CD4-positive, alpha-beta T cell treated with Interferon gamma for 1 hour (primary cell): Measurements from ENCODE around the gene ANO10.

Experiments used
- DNase-seq: peaks from one replicate; pipeline ENCODE4 v3.0.0-alpha.2; 2020

The ANO10 gene

DNA sequence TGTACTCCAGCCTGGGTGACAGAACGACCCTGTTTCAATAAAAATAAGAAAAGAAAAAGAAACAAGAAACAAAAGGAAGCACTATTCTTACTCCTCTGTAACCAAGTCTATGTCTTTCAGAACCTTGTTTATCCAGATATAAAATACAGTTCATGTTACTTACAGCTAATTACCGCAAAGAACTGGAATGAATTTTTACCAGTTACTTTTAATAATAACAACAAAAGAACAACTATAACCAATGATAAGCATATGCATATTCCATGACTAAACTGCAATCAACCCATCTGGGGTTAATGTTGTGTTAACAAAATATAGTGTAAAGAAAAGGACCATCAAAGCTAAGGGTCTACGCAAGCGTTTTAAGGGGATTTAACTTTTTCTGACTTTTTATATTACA lies 212.3 kb downstream of the ANO10 start:
- DNase-seq = no peak

DNA sequence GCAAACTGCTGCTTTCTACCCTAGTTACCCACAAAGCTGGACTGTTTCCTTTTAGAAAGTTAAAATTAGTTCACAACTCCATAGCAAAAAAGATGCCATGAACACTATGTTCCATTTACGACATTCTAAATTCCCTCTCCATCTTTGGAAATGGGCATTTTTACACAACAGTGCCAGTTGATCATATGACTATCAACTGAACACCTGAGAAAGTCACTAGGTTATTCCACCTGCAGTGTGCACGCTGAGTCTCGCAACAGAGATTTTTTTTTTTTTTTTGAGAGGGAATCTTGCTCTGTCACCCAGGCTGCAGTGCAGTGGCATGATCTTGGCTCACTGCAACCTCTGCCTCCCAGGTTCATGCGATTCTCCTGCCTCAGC lies 215.2 kb downstream of the ANO10 start:
- DNase-seq = no peak

DNA sequence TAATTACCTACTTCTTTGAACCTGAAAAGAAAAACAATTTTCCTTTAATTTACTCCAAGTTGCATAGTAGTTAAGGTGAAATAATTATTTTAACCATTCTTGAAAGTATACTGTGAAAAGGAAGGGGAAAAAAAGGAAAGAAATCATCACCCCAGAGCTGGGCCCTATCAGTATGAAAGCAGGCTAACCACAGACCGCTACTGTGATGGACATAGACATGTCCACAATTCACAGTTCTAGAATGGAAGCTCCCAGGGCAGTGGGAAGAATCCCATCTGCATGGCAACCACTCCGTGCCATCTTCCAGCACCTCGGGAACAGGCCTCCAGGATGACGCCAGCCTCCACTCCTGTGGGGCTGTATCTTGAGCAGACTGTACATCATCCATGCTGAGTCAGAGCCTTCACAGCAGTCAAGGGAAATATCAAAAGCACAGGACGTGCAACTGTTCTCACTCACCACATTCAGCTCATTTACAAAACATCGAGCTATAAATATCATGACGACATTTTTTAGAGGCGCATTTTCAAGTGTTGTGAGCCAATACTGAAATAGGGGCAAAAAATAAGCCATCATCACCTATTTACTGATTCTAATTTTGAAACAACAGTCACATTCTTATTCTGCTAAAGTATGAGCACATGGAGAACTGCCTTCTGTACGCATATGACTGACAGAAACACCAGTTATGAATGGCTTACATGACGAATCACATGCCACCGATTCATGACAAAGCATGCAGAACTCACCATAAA lies 215.7 kb downstream of the ANO10 start:
- no peak for DNase-seq

DNA sequence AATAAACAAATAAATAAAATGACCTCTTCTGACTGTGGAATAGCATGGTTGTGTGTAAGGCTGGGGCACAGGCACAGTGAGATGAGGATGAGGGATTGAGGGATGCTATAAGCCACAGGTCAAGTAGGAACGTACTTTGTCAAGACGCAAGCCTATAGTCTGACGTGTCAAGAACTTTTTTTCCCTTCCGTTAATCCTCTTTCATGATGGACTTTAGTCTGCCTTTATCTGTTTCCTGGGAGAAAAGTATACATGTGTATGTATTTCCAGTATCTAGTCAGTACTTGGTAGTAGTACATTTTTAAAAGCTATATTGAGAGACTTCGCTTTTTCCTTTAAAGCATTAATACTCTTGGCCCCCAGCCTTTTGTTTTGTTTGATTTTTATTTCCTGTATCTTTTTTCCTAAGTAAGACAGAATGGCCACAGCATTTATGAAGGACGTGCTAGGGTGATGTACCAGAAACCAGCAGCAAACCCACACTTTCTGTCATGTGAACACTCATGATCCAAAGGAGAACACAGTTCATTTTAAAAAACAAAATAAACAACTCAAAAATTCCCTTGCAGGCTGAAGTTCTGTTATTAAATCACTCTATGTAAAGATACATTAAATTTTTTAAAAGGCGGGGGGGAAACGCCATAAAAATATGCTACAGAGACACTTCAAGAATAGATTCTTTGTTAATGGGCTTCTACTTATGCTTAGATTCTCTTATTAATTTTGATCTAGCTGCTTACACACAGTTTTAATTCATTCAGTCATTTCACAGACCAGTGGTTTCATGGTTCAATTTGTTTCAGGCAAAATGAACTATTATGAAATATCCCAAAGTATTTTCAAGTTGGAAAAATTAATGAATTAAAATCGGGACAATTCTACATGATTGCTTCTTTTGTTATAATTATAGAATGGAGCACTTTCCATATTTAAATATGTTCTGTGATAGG lies 220.8 kb downstream of the ANO10 start:
- DNase-seq = no peak

DNA sequence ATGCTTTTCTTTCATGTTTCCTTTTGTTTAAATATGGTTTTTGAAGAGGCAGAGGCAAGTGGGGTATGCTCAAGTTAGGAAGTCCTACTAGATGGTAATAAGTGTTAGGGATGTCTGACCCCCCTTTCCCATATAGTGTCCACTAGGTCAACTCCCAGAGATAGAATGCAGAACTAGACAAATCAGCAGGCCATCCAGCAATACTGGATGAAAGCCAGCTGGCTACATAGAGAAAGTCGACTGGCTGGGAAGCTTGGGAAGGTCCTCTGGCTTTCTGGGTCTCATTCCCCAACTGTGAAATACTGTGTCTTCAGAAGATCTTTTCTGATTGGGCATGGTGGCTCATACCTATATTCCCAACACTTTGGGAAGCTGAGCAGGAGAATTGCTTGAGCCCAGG lies 221.6 kb downstream of the ANO10 start:
- no peak for DNase-seq

DNA sequence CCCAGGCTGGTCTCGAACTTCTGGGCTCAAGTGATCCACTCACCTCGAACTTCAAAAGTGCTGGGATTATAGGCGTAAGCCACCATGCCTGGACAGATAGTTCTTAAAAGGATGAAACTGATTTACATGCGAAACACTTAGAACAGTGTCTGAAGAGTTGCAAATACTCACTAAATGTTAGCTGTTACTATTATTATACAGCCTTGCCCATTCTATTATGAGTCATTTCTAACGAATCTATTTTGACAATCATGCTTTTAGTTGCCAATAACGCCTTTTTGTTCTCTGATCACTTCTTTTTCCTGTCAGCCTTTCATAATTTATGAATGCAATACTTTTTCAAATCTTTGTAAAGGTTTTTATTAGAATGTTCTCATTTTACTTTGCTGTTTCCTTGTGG lies 222.8 kb downstream of the ANO10 start:
- DNase-seq = no peak

DNA sequence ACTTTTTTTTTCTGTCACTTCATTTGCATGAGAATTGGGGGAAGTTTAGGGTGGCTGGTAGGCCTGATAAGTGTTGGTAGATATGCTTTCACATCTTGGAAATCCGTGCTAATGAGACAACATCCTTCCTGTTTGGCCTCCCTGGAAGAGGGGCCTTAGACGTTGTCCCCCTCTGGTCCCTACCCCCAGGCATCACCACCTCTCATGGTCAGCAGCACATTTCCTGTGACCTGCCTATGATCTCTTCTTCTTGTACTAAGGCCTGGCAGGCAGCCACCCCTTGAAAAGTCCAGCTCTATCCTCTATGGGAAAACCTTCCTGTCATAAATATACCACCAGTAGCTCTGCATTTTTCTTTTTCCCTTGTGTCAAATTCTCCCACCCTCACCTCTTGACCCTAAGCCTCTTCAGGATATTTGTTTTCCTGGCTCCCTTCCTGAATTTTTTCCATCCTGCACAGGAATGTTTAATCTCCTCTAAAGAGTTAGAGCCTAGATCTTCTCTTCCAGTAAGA lies 227.7 kb downstream of the ANO10 start:
- no peak for DNase-seq

DNA sequence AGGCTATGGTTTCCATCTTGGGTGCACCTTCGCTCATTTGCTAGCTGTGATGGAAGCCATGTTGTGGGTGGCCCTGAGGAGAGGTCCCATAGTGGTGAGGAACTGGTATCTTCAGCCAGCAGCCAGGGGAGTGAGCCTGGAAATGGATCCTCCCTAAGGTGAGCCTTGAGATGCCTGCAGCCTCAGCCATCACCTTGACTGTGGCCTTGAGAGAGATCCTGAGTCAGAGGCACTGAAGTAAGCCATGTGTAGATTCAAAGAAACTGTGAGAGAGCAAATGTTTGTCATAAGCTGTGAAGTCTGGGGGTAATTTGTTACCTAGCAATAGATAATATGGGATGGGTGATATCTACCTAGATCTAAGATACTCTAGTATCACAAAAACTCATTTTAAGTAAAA lies 230.2 kb downstream of the ANO10 start:
- DNase-seq = no peak

DNA sequence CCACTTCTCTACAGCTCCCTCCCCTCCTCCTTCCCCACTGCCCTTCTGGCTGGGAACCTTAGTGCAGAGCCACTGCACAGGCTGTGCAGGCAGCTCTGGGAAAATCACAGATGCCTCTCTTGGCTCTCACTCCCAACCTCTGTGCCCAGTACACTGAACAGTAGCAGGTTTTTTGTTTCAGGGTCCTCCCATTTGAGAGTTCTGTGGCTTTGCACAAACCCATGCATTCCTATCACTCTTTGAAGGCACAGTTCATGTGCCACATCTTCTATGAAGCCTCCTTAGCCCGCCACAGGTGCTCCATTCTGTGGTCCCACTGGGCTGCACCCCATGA lies 231.6 kb downstream of the ANO10 start:
- DNase-seq = no peak

DNA sequence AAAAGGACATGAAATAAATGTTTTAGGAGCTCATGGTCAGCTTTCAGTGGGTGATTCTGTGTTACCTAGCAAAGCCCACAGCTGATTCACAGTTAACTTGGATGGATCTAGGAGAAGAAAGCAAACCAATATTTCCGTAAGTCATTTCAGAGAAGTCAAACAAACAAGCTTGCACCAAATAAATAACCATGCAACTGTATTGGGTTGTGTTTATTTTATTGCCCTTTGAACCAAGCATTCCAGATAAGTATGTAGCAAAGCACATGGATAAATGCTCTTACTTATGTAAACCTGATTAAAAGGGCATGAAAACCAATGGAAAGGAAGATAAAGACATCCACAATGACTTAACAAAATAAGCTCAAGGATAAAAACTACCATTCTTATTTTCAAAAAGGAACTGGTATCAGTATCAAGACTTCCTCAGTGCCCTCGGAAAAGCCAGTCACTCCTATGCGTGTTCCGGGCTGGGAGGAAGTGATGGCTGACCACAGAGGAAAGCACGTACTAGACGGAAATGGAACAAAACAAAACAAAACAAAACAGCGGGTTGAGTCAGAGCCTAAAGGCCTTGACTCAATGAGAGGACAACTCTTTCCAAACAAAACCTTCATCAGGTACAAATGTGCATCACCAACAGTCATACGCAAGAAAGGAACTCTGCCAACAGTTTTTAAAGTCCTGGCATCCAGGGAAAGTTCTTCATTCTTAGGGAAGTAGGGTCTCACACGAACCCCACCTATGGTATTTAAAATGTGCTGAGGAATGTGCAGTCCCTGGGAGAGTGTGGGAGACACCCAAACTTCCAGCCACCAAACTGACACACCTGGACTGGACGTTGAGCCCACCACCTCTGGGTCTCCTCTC lies 232.2 kb downstream of the ANO10 start:
- DNase-seq = peak; percentile 82

DNA sequence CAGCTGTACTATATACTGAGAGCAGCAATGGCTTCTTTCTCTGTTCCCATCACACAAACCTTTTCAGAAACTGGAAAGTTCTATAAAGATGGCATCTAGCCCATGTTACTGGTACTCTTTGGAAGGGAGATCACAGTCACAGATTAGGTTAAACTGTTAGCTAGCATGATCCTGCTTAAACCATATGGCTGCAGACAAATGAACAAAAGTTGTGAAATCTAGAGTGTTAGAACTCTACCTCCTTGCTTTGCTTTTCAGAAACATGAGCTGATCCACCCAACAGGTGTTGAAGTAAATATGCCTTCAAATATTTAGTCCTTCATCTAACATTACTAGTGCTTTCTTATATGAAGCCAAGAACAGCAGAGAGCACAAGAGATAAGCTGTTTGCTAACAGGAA lies 232.9 kb downstream of the ANO10 start:
- no peak for DNase-seq

DNA sequence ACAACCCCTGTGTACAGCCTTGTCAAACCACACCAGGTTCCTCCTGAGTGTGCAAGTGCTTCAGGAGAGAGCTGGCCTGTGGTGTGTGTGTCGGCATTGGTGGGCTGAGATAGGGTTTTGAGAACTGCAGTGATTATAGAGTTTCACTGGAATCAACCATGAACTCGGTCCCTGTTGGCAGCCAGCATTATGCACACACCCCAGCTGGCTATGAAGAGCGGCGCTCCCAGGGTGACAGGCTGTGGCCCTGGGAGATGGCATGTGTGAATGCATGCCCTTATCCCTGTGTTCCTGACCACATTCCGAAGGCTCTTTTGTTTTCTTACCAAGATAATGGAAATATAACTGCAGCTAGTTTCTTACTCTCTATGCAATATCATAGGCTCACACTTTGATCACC lies 233.6 kb downstream of the ANO10 start:
- no peak for DNase-seq

DNA sequence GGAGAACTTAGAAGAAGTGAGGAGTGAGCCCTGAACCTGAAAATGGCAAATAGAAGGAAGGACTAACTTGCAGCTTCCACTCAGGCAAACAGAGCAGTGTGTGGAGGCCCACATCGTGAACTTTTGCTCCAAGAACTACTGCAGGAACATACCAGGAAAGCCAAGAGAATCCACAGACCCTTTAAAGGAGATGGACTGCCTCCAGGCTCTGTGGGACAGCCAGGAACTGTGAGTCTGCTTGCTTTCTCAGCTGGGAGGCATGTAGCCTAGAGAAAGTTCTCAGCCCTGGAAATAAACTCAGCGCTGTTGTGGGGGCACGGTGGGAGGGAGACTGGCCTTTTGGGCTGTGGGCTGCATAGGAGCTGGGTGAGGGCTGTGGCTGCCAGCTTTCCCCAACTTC lies 242.5 kb downstream of the ANO10 start:
- DNase-seq = no peak

DNA sequence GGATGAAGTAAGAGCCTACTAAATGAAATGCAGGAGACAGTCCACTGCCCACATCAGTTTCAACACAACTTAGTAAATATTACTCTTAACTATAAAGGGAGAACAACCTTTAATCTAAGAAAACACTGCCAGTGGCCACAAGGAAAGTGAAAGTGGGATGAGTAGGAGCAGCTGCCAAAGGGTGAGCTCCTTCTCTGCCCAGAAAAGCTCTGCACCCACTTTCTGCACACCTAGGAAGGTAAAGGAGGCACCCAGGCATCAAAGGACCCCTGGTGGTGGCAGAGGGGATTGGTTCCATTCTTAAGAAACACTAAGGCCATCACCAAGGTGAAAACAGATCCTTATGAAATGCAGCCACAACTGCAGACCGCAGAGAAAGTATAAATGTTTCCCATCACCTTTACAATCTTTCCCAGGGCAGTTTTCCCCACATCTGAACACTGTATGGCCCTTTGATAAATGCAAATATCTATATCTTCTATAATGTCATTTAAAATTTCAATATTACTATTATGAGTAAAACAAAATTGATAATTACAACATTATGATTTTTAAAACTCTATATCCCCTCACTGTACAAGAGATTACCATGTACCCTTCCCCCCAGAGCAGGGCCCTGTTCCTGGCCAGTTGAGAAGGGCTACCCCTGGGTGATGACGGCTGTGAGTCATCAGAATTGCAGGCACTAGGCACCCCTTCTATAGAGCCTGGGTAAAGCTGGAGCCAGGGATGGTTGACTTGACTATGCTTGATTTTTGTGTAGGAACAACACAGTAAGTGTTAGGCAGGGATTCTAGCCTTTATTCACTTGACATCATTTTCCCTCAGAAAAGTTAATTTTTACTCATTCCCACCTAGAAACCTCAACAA lies 243.5 kb downstream of the ANO10 start:
- peak; percentile 64 for DNase-seq

DNA sequence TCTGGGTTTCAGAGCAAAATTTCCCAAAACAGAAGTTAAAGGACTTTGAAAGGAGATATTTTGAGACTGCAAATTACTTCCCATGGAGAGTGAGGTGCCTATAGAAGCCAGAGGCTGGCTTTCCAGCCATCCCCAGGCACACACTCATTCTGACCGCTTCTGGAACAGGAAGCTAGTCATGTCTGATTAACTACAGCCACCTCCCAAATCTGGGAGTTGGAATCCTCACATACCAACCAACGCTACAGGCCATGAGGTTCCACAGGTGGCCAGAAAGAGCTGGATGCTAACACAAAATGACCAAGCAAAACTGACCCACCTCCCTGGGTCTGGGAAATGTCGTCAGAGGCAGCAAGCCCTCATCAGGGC lies 248.3 kb downstream of the ANO10 start:
- DNase-seq = no peak

DNA sequence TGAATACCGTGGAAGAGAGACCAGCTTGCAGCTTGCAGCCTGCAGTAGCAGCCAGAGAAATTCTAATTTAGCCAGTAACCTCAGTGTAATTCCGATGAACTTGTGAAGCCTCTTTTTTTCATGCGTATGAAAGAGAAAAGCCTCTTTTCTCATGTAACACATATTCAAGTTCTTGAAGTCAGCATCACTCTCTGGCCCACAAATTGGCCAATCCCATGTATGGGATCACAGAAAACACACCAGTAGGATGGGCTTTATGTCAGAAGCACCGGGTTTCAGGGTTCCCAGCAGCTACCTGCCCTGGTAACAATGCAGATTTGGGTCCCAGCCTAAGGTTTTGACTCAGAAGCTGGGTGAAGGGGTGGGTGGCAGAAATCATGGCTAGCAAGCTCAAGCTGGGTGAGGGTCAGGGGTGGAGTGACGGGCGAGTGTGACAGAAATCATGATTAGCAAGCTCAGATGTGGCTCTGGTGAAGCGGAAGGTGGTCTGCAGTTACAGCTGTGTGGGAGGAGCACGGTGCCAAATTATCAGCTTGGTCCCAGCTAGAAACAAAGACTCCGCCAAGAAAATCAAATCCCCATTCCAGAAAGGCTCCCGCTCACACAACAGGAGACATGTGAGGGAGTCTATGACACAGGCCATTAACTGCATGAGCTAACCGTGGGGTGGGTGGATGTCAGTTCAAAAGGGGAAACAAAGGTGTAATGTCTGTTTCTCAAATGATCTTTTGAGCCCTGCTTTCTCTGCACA lies 248.8 kb downstream of the ANO10 start:
- DNase-seq = no peak

DNA sequence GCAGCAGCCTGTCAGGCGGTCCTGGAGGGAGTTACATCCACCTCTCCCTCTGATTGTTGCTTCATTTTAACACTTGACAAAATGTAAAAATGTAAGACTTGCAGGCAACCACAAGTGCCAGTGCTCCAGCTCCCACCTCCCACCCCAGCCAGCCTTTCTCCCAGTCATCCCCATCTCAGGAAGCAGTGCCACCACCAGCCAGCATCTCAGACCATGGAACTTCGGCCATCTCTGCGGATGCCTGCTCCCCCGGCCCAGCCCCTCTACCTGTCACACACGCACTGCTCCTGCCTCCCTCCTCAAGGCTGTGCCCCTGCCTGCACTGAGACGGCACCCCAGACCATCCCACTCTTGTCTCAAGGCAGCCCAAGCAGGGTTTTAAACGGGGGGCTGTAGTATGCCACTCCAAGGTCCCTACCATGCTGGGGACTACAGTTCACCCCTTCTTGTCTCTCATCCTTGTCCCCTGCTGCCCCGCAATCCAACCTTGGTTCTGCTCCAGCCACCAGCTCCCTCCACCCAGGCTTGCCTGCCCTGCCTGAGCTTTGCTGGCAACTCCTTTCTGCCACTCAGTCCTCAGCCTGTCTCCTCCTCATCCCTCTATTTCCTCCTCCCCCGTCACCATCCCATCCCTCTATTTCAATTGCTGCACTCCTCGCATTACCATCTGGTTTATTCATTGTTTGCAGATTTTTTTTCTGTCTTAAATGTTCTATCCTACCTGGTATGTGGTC lies 249.6 kb downstream of the ANO10 start:
- no peak for DNase-seq

DNA sequence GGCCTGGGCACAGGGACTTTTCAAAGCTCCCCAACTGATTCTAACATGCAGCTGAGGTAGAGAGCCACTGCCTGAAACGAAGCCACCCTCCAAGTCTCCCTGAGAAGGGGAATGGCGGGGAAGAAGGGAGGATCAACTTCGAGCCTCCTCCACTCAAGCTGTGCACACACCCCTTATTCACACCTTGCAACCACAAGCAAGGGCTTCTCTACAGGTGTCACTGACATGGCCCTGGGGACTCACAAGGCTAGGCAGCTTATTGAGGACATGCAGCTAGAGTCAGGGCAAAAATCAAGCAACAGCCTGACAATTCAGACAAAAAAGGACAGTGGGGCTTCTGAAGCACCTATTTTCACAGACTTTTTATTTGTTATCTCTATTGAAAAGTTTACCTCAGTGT lies 250.3 kb downstream of the ANO10 start:
- no peak for DNase-seq

DNA sequence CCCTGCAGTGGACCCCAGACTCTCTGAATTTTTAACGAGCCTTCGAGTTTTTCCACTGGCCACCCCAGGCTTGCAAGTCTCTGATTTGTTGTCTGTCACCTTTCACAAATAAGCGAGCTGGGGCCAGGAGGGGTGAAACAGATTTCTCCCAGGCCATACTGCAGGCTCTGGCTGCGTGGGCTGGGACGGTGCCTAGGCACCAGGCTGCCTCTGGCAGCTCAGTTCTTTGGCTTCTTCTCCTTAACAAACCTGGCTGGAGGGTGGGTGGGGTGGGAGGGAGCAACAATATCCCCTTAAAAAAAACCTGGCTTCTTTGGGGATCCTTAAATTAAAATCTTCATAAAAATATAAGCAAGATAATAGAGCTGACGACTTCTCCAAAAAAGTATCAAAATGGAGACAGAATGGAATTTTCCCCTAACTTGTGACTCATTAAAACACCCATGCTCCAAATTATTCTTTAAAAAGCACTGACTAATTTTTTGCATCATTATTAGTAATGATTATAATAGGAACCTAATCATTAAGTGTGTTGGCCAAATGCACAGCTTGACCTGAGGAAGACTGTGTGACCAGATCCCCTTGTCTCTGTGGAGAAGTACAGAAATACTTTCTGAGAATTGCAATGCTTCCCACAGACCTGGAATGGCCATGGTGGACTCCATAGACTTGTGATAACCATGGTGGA lies 251.4 kb downstream of the ANO10 start:
- DNase-seq = no peak
